B cell (primary cell): ENCODE data around the gene PKMYT1. TPM values are rescaled to one million over a fixed set of nuclear protein-coding genes. Genes with fewer than 3 reads are reported as not detected.

Experiments used
- ATAC-seq: fragments of 200-7000 bp; cut with Tn5 transposase; one replicate; pipeline ENCODE4 v1.10.0; 2021; ENCODE audit warnings: low read depth, mild to moderate bottlenecking, moderate number of reproducible peaks, moderate library complexity
- CTCF ChIA-PET: fragments of 350-600 bp; sonication (Branson Sonifier 250); formaldehyde crosslinking; loops from one replicate; lab custom pipeline; 2021; ENCODE audit warnings: antibody characterized with exemption, inconsistent platforms; lab: Charles Lee
- POLR2A ChIA-PET: fragments of 350-600 bp; sonication (Branson Sonifier 250); formaldehyde crosslinking; loops from one replicate; lab custom pipeline; 2021; ENCODE audit warnings: antibody characterized with exemption; lab: Charles Lee
- DNase-seq: peaks from one replicate; pipeline ENCODE4 v3.0.0; 2013
- H2AFZ ChIP-seq: 2 replicates; pipeline ENCODE4 v1.6.1; 2012; ENCODE audit warnings: mild to moderate bottlenecking, low read depth, low read length; ENCODE audit not compliant: insufficient read depth, poor library complexity, severe bottlenecking
- H3K27ac ChIP-seq, 2 donors: 1 replicate in 1 of 2; 2 replicates in 1 of 2; pipeline ENCODE4 v1.5.1; 2012 to 2013; ENCODE audit warnings: low read length in 2 of 2, mild to moderate bottlenecking in 2 of 2, moderate library complexity in 1 of 2
- H3K27me3 ChIP-seq, 4 experiments: fragments of 200-600 bp in 1 of 4; sonication (generic) in 1 of 4; replicated peaks in 1 of 4; 1 replicate in 2 of 4; 2 replicates in 2 of 4; pipeline versions ENCODE4 v1.6.1 to v1.7.0; 2013 to 2016; ENCODE audit warnings: low read length in 3 of 4, mild to moderate bottlenecking in 2 of 4, mixed read lengths in 1 of 4, moderate library complexity in 1 of 4; ENCODE audit not compliant: insufficient read depth in 4 of 4, control insufficient read depth in 3 of 4; ENCODE audit errors: control extremely low read depth in 1 of 4
- H3K36me3 ChIP-seq, 2 experiments: replicated peaks in 1 of 2; 1 replicate in 1 of 2; 2 replicates in 1 of 2; pipeline versions ENCODE4 v1.6.1 to v1.7.1; 2013; ENCODE audit warnings: low read length in 1 of 2; ENCODE audit not compliant: insufficient read depth in 2 of 2, control insufficient read depth in 1 of 2; ENCODE audit errors: control extremely low read depth in 1 of 2, extremely low read depth in 1 of 2
- H3K4me1 ChIP-seq, 2 donors: fragments of 200-600 bp in 1 of 2; sonication (generic) in 1 of 2; 1 replicate in 1 of 2; 2 replicates in 1 of 2; pipeline versions ENCODE4 v1.5.1 to v1.6.1; 2013 to 2017; ENCODE audit warnings: low read length in 2 of 2; ENCODE audit not compliant: control insufficient read depth in 2 of 2, insufficient read depth in 2 of 2
- H3K4me2 ChIP-seq: replicated peaks from 2 replicates; pipeline ENCODE3; 2012; ENCODE audit warnings: mild to moderate bottlenecking, low read depth, low read length; ENCODE audit not compliant: poor library complexity, severe bottlenecking
- H3K4me3 ChIP-seq, 5 experiments: fragments of 200-600 bp in 1 of 5; sonication (generic) in 1 of 5; 1 replicate in 3 of 5; 2 replicates in 2 of 5; pipeline versions ENCODE4 v1.5.1 to v1.7.0; 2011 to 2016; ENCODE audit warnings: low read length in 4 of 5, mild to moderate bottlenecking in 4 of 5, low read depth in 2 of 5, control low read depth in 1 of 5, moderate library complexity in 1 of 5; ENCODE audit not compliant: insufficient read depth in 1 of 5; ENCODE audit errors: control extremely low read depth in 1 of 5, extremely low read depth in 1 of 5
- H3K79me2 ChIP-seq: fragments of 200-600 bp; sonication (generic); one replicate; pipeline ENCODE4 v1.6.0; 2016; ENCODE audit warnings: low read length; ENCODE audit not compliant: control insufficient read depth, insufficient read depth
- H3K9ac ChIP-seq: fragments of 200-600 bp; sonication (generic); 2 replicates; pipeline ENCODE4 v1.6.1; 2017; ENCODE audit warnings: mild to moderate bottlenecking, low read length, moderate library complexity
- H3K9me3 ChIP-seq, 3 donors: one replicate each; pipeline versions ENCODE4 v1.6.1 to v1.7.1; 2013; ENCODE audit warnings: low read length in 2 of 3; ENCODE audit not compliant: control insufficient read depth in 2 of 3, insufficient read depth in 1 of 3; ENCODE audit errors: control extremely low read depth in 1 of 3
- H4K20me1 ChIP-seq: 2 replicates; pipeline ENCODE4 v1.6.0; 2012; ENCODE audit warnings: mild to moderate bottlenecking, low read length; ENCODE audit not compliant: insufficient read depth, control insufficient read depth, poor library complexity, severe bottlenecking
- H3K27ac Mint-ChIP-seq: one replicate; pipeline ENCODE4 v1.8.0; 2021; ENCODE audit warnings: mixed read lengths
- H3K27me3 Mint-ChIP-seq: one replicate; pipeline ENCODE4 v1.8.0; 2021; ENCODE audit warnings: mixed read lengths
- H3K4me1 Mint-ChIP-seq: one replicate; pipeline ENCODE4 v1.8.0; 2021; ENCODE audit warnings: mixed read lengths
- H3K4me3 Mint-ChIP-seq: one replicate; pipeline ENCODE4 v1.8.0; 2021; ENCODE audit warnings: mixed read lengths
- H3K9me3 Mint-ChIP-seq: one replicate; pipeline ENCODE4 v1.8.0; 2022; ENCODE audit warnings: mixed read lengths; ENCODE audit not compliant: insufficient read depth
- EZH2 ChIP-seq: IDR thresholded peaks from 2 replicates; pipeline ENCODE4 v1.6.1; 2012; ENCODE audit warnings: borderline replicate concordance, low read depth, mild to moderate bottlenecking, moderate library complexity, low read length; ENCODE audit not compliant: insufficient read depth, poor library complexity, severe bottlenecking
- WGBS: methylation state at CpG from one replicate; pipeline ENCODE4 v1.1.5; 2013; ENCODE audit warnings: missing lambda C conversion rate; ENCODE audit not compliant: insufficient coverage; 5-methylcytosine and 5-hydroxymethylcytosine counted together
- intact Hi-C: fragments of 100-400 bp; cut with micrococcal nuclease; formaldehyde crosslinking; loops from one replicate; pipeline ENCODE4 v1.10.0; 2022
- polyA plus RNA-seq: library from polyadenylated mRNA; depleted of rRNA; stranded (reverse); fragments of >200 nt; gene quantifications from 2 replicates; pipeline ENCODE4 v1.2.3, GENCODE V29; 2012
- total RNA-seq, 2 donors: library from RNA; stranded (reverse); fragments of 120-200 nt in 1 of 2; gene quantifications; 1 replicate in 1 of 2; 2 replicates in 1 of 2; pipeline versions ENCODE4 v1.2.3 to v1.2.4, GENCODE V29; 2013 to 2022
- TF ChIP-seq, protein P1 (sequence below): fragments of 200-600 bp; IDR thresholded peaks from one replicate; pipeline ENCODE4 v1.8.0; 2022; ENCODE audit warnings: antibody characterized with exemption, mild to moderate bottlenecking

The PKMYT1 gene
- total and polyA plus RNA-seq, 2 donors (not counting 1 experiment from before 2014, with no cell fraction given), result 0.67 to 2.6 TPM

DNA sequence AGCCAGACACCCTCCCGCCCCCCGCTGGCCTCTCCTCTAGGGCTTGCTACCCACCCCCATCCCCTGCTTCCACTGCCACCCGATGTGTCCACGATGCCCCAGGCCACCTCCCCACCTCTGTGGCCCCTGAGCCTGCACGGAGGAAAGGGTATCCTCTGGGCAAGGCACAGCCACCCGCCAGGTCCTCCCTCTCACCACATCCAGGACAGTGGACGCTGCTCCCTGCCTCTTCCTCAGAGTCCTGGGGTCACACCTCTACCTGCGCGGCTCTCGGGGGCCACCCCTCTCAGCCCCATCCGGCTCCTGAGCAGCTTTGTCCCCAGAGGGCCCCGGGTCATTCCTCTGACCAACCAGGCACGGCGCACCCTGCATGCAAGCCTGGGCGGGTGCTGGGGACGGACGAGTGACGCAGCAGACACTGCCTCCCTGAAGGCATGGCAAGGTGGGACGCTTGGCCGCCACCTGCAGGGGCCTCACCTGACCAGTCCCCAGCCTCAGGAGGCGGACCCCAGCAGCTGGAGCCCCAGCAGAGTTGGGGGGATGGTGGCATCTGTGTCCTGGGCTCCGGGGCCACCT, 43.7 kb downstream of the PKMYT1 start:
- WGBS, result 96% methylated on average over 21 of the region's 22 CpGs
- no peak overlapping the region for H2AFZ ChIP-seq
- H3K27me3 ChIP-seq, result no peaks in the 10 kb centered on the region
- peaks cover 0 to 35% of the 10 kb centered on the region in 2 experiments for H3K36me3 ChIP-seq
- H3K79me2 ChIP-seq, result no peaks in the 10 kb centered on the region
- H3K9me3 Mint-ChIP-seq, result no peaks in the 10 kb centered on the region
- CTCF ChIA-PET, result interaction anchor here (0.9 kb wide), 1 partner anchor 9 kb away, joined by 3 read pairs; no protein-coding TSS in a partner anchor
- H3K4me2 ChIP-seq, result no peak overlapping the region
- H4K20me1 ChIP-seq, result no peaks in the 10 kb centered on the region
- intact Hi-C loops, result no loop called here
- no peak overlapping the region for H3K4me3 Mint-ChIP-seq
- no peak overlapping the region for H3K9ac ChIP-seq
- ATAC-seq, result no peak
- H3K4me1 Mint-ChIP-seq, result no peaks in the 10 kb centered on the region
- DNase-seq, result no peak
- peaks cover 0 to 4% of the 10 kb centered on the region in 2 donors for H3K4me1 ChIP-seq
- no peaks in the 10 kb centered on the region for H3K9me3 ChIP-seq
- POLR2A ChIA-PET, result no interaction called here
- H3K27me3 Mint-ChIP-seq, result no peaks in the 10 kb centered on the region
- H3K4me3 ChIP-seq, result no peak overlapping the region
- no peak overlapping the region for H3K27ac Mint-ChIP-seq
- no peak for TF ChIP-seq EZH2
- TF ChIP-seq, protein P1, sequence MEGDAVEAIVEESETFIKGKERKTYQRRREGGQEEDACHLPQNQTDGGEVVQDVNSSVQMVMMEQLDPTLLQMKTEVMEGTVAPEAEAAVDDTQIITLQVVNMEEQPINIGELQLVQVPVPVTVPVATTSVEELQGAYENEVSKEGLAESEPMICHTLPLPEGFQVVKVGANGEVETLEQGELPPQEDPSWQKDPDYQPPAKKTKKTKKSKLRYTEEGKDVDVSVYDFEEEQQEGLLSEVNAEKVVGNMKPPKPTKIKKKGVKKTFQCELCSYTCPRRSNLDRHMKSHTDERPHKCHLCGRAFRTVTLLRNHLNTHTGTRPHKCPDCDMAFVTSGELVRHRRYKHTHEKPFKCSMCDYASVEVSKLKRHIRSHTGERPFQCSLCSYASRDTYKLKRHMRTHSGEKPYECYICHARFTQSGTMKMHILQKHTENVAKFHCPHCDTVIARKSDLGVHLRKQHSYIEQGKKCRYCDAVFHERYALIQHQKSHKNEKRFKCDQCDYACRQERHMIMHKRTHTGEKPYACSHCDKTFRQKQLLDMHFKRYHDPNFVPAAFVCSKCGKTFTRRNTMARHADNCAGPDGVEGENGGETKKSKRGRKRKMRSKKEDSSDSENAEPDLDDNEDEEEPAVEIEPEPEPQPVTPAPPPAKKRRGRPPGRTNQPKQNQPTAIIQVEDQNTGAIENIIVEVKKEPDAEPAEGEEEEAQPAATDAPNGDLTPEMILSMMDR, result no peak
- H3K27ac ChIP-seq, result no peak overlapping the region

DNA sequence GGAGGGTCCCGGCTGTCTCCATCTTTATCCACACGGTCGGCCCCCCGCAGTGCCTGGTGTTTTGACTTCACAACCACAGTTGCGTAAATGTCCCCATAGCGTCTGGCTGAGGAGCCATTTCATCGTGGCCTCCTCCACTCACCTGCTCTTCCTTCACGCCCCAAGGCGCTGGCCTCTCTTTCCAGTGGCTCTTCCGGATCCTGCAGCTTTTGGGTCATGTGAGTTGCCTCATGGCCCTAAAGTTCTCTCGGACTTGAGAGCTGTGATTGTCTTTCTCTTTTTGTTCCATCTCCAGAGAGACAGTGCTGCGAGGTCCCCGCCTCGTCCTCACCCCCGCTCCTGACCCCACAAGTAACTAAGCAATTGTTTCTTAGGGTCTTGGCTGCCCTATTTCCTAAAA, 45.8 kb downstream of the PKMYT1 start:
- Histone ChIP-seq H3K9ac (no peak overlapping the region), H3K27me3 (no peaks in the 10 kb centered on the region), H3K36me3 (peaks cover 0 to 26% of the 10 kb centered on the region in 2 experiments), H3K4me2 (no peak overlapping the region), H3K4me1 (no peaks in the 10 kb centered on the region), H4K20me1 (no peaks in the 10 kb centered on the region), H3K27ac (no peak overlapping the region), H3K4me3 (no peak overlapping the region), H3K9me3 (no peaks in the 10 kb centered on the region), H2AFZ (no peak overlapping the region), H3K79me2 (no peaks in the 10 kb centered on the region)
- Mint-ChIP-seq H3K4me3 (no peak overlapping the region), H3K27me3 (no peaks in the 10 kb centered on the region), H3K27ac (no peak overlapping the region), H3K9me3 (no peaks in the 10 kb centered on the region), H3K4me1 (no peaks in the 10 kb centered on the region)
- CTCF ChIA-PET, result interaction anchor here (1.4 to 1.7 kb wide), 2 partner anchors 7 to 13 kb away, joined by 3 read pairs; no protein-coding TSS in a partner anchor
- no peak for DNase-seq
- intact Hi-C loops, result no loop called here
- ATAC-seq, result no peak
- TF ChIP-seq, protein P1, result no peak
- no peak for TF ChIP-seq EZH2
- POLR2A ChIA-PET, result no interaction called here
- WGBS, result 95% methylated on average over 15 of the region's 15 CpGs
